ENCODE data around the gene KIF1B.
"Not testable (repeated sequence)": the region's sequence is repeated elsewhere in the genome, so short reads cannot be mapped to it uniquely, and the experiment has no call there.

The KIF1B gene

DNA sequence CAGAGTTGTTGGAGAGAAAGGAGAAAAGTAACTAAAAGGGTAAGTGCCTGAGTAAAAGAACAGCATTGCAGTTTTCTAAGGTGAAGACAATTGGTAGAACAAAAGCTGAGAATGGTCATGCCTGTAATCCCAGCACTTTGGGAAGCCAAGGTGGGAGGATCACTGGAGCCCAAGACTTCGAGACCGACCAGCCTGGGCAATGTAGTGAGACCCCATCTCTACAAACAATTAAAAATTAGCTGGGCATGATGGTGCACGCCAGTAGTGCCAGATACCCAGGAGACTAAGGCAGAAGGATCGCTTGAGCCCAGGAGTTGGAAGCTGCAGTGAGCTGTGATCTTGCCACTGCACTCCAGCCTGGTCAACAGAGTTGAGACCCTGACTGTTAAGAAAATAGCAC is 173.3 kb downstream of the KIF1B start:
- DNase-seq (ENCODE audit: low read depth, low spot score), result no peak

- DNase-seq (ENCODE audit: low read depth, low spot score), result no peak
Observed at GRCh38 chr1:10384219-10384618, 173.8 kb downstream of the KIF1B start.

DNA sequence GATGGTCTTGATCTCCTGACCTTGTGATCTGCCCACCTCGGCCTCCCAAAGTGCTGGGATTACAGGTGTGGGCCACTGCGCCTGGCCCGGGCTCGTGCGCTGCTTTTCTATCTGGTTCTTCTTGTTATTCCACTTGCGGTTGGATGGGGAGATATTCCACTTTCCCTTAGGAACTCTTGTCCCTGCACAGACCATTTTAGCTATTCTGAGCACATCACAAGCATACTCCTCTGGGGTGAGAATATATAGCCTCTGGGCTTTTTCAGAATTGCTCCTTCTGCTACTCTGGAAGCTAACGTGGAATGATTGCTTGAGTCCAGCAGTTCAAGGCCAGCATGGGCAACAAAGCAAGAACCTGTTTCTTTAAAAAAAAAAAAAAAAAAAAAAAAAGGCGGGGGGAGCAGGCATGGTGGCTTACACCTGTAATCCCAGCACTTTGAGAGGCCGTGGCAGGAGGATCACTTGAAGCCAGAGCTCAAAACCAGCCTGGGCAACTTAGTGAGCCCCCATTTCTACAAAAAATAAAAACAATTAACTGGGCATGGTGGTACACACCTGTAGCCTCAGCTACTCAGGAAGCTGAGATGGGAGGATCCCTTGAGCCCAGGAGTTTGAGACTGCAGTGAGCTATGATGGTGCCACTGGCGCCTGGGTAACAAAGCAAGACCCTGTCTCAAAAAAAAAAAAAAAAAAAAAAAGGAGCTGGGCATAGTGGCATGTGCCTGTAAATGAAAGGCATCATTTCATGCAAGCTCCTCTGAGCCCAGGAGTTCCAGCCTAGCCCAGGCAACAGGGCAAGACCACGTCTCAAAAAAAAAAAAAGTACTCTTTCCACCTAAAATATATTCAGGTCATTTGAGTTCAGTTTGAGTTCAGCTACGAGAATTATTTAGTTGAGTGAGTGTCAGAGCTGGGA is 176.6 kb downstream of the KIF1B start:
- DNase-seq (ENCODE audit: low read depth, low spot score), result no peak

DNA sequence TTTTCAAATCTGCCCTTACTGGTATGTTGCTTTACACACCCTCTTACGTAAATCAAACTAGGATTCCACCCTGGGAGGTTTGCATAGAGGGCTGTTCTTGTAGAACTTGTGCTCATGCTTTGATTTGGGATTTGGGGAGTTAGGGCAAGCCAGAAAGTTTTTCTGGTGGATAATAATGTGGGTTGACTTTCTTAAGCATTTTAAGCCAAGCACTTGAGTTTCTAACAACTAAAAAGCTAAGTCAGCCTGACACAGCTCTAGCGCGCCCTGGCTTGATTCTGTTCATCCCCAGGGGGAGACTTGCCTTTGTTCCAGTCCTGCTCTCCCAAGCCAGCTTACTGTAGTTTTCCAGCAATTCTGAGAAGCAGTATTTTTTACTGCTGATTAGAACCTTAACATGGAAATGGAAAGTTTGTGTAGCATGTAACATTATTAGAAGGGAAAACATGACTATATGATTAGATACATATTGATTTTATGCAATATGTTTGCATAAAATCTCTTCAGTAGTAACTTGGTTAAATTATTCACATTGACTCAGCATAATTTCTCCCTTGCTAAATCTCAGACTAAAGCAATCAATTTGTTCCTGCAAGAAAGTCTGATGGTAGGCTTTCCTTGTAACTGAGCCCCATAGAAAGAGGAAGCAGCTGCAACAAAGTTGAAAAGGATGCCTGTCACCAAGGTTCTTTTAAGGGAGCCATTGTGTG is 177.5 kb downstream of the KIF1B start:
- peak; percentile 61 for DNase-seq (ENCODE audit: low read depth, low spot score)

DNA sequence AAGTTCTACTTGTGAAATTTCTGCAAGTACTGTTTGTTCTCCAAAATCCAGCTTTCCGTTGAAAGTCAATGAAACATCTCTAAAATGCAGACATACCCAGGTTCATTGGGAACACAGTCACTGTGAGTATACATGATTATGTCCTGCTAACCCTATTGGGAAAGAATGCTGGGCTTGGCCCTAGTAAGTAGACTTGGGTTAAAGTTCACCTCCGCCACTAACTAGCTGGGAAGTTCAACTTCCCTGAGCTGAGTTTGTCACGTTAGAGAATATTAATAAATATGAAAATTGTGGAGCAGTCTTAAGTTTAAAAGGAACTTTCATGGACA is 178.0 kb downstream of the KIF1B start:
- no peak for DNase-seq (ENCODE audit: low read depth, low spot score)

DNA sequence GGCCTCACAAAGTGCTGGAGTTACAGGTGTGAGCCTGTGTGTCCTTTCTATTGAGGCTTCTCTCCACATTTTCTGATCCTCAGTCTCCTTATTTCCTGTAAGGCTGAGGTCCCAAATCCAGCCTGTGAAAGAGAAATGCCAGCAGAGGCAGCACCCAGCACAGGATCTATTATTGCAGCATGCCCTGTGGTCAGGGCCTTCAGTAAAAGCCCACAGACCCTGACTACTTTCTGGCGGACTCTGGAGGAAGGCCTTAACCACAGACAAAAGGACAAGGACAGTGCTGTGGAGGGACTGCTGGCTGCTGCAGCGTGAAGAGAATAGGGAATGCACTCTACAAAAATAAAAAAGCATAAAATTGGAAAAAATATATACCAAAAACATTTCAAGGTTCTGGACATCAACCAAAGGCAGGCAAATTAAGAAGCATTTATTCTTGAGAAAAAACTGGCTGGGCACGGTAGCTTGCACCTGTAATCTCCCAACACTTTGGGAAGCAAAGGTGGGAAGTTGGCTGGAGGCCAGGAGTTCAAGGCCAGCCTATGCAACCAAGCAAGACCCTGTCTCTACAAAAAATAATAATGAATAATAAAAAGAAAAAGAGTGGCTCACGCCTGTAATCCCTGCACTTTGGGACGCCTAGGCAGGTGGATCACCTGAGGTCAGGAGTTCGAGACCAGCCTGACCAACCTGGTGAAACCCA is 179.1 kb downstream of the KIF1B start:
- no peak for DNase-seq (ENCODE audit: low read depth, low spot score)

- DNase-seq (ENCODE audit: low read depth, low spot score), result no peak
Observed at GRCh38 chr1:10396870-10397269, 186.5 kb downstream of the KIF1B start.

GRCh38 chr1:10398278-10398733 is 187.9 kb downstream of the KIF1B start:
- no peak for DNase-seq (ENCODE audit: low read depth, low spot score)

DNA sequence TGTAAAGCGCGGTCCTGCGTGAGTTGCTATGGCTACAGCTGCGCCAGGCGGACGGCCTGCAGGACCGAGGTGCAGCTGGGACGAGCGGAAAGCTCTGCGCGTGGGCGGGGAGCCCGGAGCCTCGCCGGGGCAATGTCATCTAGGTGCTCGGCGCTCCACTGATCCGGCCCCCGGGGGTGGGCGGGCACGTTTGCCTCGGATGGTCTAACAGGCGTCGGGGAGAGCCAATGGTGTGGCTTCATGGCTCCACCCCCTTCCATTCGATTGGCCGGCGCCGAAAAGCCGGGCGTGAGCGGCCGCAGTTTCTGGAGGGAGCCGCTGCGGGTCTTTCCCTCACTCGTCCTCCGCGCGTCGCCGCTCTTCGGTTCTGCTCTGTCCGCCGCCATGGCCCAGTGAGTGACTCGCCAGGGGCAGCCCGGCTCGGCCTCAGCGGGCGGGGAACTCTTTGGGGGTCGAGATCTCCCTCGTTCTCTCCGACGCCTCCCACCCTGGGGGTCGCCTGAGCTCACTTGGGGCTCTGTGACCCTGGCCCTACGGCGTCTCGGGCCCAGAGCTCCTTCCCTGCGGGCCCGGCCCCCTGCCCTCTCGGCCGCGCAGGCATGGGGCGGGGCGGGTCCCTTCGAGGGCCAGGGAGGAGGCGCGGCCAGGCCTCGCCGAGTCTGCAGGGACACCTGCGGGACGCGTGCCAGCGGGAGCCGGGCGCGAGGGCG is 188.5 kb downstream of the KIF1B start, which contains the start of gene PGD:
TSS of gene PGD (plus strand) at position 331 of the 710 bp plus-strand sequence. CDS start at position 385, 54 bp downstream.
- peak; percentile 99 for DNase-seq (ENCODE audit: low read depth, low spot score)

GRCh38 chr1:10399444-10399941 is 189.1 kb downstream of the KIF1B start:
- DNase-seq (ENCODE audit: low read depth, low spot score), result peak; percentile 73

DNA sequence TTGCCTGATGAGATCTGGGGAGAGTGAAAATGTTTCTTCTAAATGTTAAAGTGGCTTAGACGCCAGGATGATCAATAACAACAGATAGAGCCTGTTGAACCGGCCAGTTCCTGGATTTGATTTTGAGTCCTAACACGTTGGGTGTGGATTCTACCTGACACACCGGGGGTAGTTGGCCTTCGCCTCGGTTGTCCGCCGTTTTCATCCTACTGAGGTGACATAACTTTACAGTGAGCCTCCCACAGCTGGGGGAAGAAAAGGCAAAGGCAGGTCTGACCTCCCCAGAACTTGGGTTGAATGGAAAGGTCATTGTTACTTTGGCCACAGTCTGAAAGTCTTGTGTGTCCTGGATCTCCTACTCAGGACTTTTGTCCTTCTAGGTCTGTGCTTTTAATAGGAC is 189.6 kb downstream of the KIF1B start:
- peak; percentile 16 for DNase-seq (ENCODE audit: low read depth, low spot score)

DNA sequence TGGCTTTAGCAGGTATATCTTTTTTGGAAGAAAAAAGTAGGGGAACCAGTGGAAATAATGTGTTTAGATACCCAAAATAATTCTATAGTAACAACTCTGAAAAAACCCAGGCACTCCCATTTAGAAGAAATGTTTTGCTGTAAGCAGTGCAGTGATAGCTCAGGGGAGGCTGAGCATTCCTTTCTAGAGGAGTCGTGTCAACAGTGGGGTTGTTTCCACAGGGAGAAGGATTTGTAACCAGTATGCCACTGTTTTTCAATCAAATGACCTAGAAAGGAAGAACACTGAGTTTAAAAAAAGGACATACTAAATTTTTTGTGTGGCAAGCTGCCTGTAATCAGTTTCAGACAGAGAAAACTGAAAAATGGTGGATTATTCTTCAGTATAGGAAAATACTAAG is 190.9 kb downstream of the KIF1B start:
- peak; percentile 57 for DNase-seq (ENCODE audit: low read depth, low spot score)

- DNase-seq (ENCODE audit: low read depth, low spot score), result peak; percentile 45
Observed at GRCh38 chr1:10402729-10403274, 192.4 kb downstream of the KIF1B start.

DNA sequence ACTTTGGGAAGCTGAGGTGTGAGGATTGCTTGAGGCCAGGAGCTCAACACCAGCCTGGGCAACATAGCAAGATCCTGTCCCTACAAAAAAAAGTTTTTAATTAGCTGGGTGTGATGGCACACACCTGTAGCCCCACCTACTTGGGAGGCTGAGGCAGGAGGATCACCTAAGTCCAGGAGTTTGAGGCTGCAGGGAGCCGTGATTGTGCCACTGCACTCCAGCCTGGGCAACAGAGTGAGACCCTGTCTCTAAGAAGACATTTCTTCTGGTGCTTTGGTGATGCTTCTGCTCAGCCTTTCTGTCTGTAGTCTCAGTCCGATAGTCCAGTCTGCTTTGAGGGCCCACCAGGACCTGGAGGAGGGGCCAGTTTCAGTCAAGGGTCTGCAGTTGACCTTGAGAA is 196.8 kb downstream of the KIF1B start:
- DNase-seq (ENCODE audit: low read depth, low spot score), result no peak

- DNase-seq (ENCODE audit: low read depth, low spot score), result peak; percentile 28
Observed at GRCh38 chr1:10415211-10415930, 205.0 kb downstream of the KIF1B start.

GRCh38 chr1:10415967-10416366 is 205.6 kb downstream of the KIF1B start:
- DNase-seq (ENCODE audit: low read depth, low spot score), result not testable (repeated sequence)

DNA sequence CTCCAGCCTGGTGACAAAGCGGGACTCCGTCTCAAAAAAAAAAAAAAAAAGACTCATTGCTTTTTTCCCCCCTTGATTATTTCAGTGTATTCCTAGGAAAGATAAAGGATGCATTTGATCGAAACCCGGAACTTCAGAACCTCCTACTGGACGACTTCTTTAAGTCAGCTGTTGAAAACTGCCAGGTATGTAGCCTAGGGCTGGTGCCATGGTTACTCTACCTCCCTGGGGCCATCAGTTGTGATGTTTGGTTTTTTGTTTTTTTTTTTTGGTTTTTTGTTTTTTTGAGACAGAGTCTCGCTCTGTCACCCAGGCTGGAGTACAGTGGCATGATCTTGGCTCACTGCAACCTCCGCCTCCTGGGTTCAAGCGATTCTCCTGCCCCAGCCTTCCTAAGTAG is 208.4 kb downstream of the KIF1B start:
- DNase-seq (ENCODE audit: low read depth, low spot score), result not testable (repeated sequence)

DNA sequence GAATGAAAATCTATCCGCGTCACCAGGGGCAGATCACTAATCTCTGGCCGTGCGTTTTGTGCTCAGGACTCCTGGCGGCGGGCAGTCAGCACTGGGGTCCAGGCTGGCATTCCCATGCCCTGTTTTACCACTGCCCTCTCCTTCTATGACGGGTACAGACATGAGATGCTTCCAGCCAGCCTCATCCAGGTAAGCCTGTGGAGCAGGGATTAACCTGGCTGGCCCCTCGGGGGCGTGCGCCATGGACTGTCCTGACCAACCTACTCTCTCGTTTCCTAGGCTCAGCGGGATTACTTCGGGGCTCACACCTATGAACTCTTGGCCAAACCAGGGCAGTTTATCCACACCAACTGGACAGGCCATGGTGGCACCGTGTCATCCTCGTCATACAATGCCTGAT is 209.0 kb downstream of the KIF1B start:
- DNase-seq (ENCODE audit: low read depth, low spot score), result no peak

GRCh38 chr1:10421637-10422036 is 211.3 kb downstream of the KIF1B start:
- no peak for DNase-seq (ENCODE audit: low read depth, low spot score)

DNA sequence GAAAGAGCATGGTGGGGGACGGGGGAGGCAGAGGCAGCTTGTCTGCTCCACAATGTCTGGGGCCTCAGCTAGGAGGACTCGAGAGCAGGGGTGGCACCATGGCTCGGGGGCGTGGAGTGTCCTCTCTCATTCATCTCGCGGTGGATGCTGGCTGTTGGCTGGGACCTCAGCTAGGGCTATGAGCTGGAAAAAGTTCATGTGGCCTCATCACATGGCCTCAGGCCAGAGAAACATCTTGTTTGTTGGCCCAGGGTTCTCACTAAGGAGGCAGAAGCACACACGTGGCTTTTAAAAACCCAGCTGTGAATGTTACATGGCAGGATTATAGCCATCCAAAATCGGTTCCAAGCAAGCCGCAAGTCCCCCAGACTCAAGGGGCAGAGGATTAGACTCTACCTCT is 213.7 kb downstream of the KIF1B start:
- DNase-seq (ENCODE audit: low read depth, low spot score), result no peak
